Measurements from ENCODE around the gene FARP1. TPM values are rescaled to one million over a fixed set of nuclear protein-coding genes. Genes with fewer than 3 reads are reported as not detected.

The FARP1 gene
- total and polyA plus RNA-seq, 10 of the 15 experiments (the other 5 are each of a cell fraction or from before 2014, with no cell fraction given) = 0.17 to 6.9 (median 0.68) TPM

- no peak overlapping the region for H3K4me2 ChIP-seq (ENCODE audit: control insufficient read depth, insufficient read depth)
- intact Hi-C loops (cut with micrococcal nuclease; ENCODE audit: unreplicated experiment) (no loop called here), in situ Hi-C loops (cut with MboI) (no loop called here)
- WGBS (ENCODE audit: insufficient coverage, insufficient replicate concordance, low lambda C conversion rate, missing lambda C conversion rate) = 76% methylated on average over 13 of the region's 13 CpGs
- TF ChIP-seq CHD4 (IDR thresholded peaks at IDR 0.05) = no peak
- TF ChIP-seq KAT2A (conservative IDR thresholded peaks at IDR 0.05; ENCODE audit: control insufficient read depth, low read depth, low read length) = no peak
- TF ChIP-seq SREBF2 (IDR thresholded peaks at IDR 0.05; ENCODE audit: low read length) = no peak
- TF ChIP-seq POLR2A (IDR thresholded peaks at IDR 0.05; ENCODE audit: low read depth, low read length) = no peak
- TF ChIP-seq, protein P1, sequence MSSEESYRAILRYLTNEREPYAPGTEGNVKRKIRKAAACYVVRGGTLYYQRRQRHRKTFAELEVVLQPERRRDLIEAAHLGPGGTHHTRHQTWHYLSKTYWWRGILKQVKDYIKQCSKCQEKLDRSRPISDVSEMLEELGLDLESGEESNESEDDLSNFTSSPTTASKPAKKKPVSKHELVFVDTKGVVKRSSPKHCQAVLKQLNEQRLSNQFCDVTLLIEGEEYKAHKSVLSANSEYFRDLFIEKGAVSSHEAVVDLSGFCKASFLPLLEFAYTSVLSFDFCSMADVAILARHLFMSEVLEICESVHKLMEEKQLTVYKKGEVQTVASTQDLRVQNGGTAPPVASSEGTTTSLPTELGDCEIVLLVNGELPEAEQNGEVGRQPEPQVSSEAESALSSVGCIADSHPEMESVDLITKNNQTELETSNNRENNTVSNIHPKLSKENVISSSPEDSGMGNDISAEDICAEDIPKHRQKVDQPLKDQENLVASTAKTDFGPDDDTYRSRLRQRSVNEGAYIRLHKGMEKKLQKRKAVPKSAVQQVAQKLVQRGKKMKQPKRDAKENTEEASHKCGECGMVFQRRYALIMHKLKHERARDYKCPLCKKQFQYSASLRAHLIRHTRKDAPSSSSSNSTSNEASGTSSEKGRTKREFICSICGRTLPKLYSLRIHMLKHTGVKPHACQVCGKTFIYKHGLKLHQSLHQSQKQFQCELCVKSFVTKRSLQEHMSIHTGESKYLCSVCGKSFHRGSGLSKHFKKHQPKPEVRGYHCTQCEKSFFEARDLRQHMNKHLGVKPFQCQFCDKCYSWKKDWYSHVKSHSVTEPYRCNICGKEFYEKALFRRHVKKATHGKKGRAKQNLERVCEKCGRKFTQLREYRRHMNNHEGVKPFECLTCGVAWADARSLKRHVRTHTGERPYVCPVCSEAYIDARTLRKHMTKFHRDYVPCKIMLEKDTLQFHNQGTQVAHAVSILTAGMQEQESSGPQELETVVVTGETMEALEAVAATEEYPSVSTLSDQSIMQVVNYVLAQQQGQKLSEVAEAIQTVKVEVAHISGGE (CRISPR knock-in tag; IDR thresholded peaks at IDR 0.05) = no peak
- no peak for TF ChIP-seq ZNF384 (IDR thresholded peaks at IDR 0.05; ENCODE audit: borderline replicate concordance, low read depth, low read length)
- no peak for TF ChIP-seq ZNF592 (IDR thresholded peaks at IDR 0.05)
- TF ChIP-seq HCFC1 (IDR thresholded peaks at IDR 0.05; ENCODE audit: low read length) = no peak
- no peak overlapping the region for H3K4me3 ChIP-seq
- ChIA-PET POLR2A (no interaction called here), SMC1A (ENCODE audit: uncharacterized antibody, unreplicated experiment) (no interaction called here), RAD21 (ENCODE audit: unreplicated experiment) (no interaction called here), CTCF (no interaction called here)
- H4K20me1 ChIP-seq (ENCODE audit: control insufficient read depth, insufficient read depth) = no peaks in the 10 kb centered on the region
- no peak overlapping the region for H3K27ac ChIP-seq (ENCODE audit: control insufficient read depth, insufficient read depth)
- no peaks in the 10 kb centered on the region for H3K9me3 ChIP-seq (replicated peaks; ENCODE audit: control insufficient read depth, insufficient read depth, low read length)
- H3K9ac ChIP-seq (ENCODE audit: control insufficient read depth, insufficient read depth, low read length) = no peak overlapping the region
- no peaks in the 10 kb centered on the region for H3K36me3 ChIP-seq (ENCODE audit: control insufficient read depth in 2 of 2, insufficient read depth in 2 of 2, low read length in 1 of 2)
- H3K27me3 ChIP-seq (replicated peaks in 1 of 2; ENCODE audit: control insufficient read depth in 2 of 2, insufficient read depth in 2 of 2, low read length in 1 of 2) = no peaks in the 10 kb centered on the region
- FAIRE-seq = no peak
- ATAC-seq = no peak
- H3K4me1 ChIP-seq (ENCODE audit: control insufficient read depth, insufficient read depth, low read length) = no peaks in the 10 kb centered on the region
- BruUV-seq (replicated peaks) = no TSS peak
- no peaks in the 10 kb centered on the region for H3K79me2 ChIP-seq (ENCODE audit: control insufficient read depth, insufficient read depth, low read length)
- no peak for DNase-seq (ENCODE audit: low read depth, low spot score)
- no peak overlapping the region for H2AFZ ChIP-seq (ENCODE audit: control insufficient read depth, low read depth, low read length)
These were observed 259.0 kb downstream of the FARP1 start for GRCh38 chr13:98401934-98402333.
